Measurements from ENCODE around the gene TMEM200A. TPM values are rescaled to one million over a fixed set of nuclear protein-coding genes. Genes with fewer than 3 reads are reported as not detected.
A peak's percentile ranks its signal among the peaks of the same experiment; 100 is the strongest.

Gene TMEM200A
- total RNA-seq, 2 donors from 2014 or later: 2.2 to 4.9 TPM

DNA sequence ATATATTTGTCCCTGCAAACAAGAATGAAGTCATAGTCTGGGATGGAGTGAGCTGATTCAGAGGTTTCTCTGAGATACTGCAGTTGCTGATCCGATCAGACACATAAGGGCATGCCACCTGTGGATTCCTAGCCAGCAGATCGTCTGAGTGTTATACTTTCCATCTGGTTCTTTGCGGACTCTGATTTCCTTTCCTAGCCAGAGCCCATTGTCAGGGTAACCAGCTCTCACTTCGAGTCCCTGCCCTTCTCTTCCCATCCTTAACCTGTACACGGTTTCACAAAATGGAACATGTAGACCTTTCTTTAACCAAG is 100.9 kb downstream of the TMEM200A start:
- H3K9me3 Mint-ChIP-seq: peaks cover 4% of the 10 kb centered on the region
- peaks cover 6% of the 10 kb centered on the region for H3K4me1 Mint-ChIP-seq
- ATAC-seq (replicated peaks): no peak
- no peaks in the 10 kb centered on the region for H3K27me3 Mint-ChIP-seq
- no peak overlapping the region for H3K4me3 Mint-ChIP-seq
- no peaks in the 10 kb centered on the region for H3K36me3 Mint-ChIP-seq (ENCODE audit: low read depth)
- H3K27ac Mint-ChIP-seq: no peak overlapping the region

DNA sequence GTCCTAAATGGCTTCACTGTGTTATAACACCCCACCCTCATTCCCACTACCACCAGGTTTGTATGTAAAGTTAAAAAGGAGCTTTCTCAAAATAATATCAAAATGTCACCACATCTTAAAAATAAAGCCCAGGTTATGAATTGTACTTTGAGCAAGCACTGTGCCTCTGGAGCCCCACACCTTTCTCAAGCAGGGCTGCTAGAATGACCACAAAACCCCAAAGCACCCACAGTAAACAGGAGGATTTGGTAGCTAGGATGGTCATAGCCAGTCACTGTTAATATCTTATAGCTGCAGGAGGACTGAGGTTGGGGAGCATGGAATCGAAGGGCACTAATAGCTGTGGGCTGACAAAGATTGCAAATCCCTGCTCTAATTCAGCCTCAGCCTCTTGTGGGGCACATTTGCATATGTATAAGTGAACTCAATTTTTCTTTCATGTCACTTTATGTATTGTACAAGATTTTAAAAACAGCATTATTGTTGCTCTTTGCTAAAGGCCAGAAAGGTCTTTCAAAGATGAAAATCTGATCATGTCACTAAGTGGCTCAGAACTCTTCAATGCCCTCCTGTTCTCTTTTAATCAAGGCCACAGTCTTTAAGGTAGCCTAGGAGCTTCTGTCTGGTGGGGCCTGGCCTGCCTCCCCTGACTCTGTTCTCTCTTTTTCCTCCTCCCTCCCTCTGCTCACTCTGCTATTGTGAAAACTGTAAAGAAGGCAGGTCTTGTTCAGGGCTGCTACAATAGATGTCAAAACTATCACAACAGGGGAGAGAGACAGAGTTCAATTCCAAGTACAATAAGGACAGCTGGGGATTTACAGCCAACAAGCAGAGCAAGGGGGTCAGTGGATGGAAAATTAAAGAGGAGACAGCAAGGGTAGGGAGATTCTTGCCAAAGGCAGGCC is 101.6 kb downstream of the TMEM200A start:
- no peak overlapping the region for H3K4me3 Mint-ChIP-seq
- ATAC-seq (replicated peaks): peak; percentile 53
- H3K27me3 Mint-ChIP-seq: no peaks in the 10 kb centered on the region
- peaks cover 4% of the 10 kb centered on the region for H3K9me3 Mint-ChIP-seq
- H3K36me3 Mint-ChIP-seq (ENCODE audit: low read depth): no peaks in the 10 kb centered on the region
- H3K27ac Mint-ChIP-seq: peak overlapping the region; percentile 42
- peaks cover 4% of the 10 kb centered on the region for H3K4me1 Mint-ChIP-seq

DNA sequence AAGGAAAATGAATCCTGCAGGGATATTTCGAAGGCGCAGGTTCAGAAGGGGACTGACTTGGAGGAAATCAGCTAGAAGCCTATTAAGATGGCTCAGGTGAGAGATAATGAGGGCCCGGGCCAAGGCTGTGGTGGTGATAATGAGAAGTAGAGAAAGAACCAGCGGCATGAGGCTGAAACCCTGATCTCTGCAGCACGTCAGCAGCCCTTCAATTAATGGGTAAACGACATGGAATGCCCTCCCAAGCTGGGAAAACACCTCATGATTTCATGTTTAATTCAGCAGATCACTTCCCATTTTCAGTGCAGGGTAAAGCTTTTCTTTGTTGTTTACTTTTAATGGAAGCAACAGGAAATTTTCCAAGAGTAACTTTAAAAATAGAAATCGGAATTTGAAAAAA is 104.9 kb downstream of the TMEM200A start:
- no peak overlapping the region for H3K4me3 Mint-ChIP-seq
- H3K9me3 Mint-ChIP-seq: no peaks in the 10 kb centered on the region
- no peaks in the 10 kb centered on the region for H3K27me3 Mint-ChIP-seq
- no peaks in the 10 kb centered on the region for H3K36me3 Mint-ChIP-seq (ENCODE audit: low read depth)
- H3K27ac Mint-ChIP-seq: no peak overlapping the region
- ATAC-seq (replicated peaks): no peak
- H3K4me1 Mint-ChIP-seq: peaks cover 6% of the 10 kb centered on the region

DNA sequence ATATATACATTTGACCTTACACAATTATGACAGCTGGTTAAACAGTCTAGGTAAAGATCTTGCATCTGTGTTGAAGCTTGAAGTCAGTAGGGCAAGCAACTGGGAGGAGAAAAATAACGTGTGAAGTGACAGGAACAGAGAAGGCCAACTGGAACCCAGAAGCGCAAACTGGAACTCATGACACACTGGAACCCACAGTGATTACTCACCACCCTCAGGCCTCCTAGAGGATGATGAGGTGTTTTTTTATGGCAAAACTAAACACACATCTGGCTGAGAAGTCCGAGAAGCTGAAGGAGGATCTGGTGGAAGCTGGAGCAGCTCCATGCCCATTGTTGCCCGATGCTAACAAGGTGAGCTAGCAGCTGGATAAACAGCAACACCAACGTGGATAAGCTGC is 108.1 kb downstream of the TMEM200A start:
- H3K36me3 Mint-ChIP-seq (ENCODE audit: low read depth): no peaks in the 10 kb centered on the region
- H3K9me3 Mint-ChIP-seq: no peaks in the 10 kb centered on the region
- H3K4me1 Mint-ChIP-seq: peaks cover 6% of the 10 kb centered on the region
- H3K4me3 Mint-ChIP-seq: peak overlapping the region; percentile 12
- no peaks in the 10 kb centered on the region for H3K27me3 Mint-ChIP-seq
- H3K27ac Mint-ChIP-seq: peak overlapping the region; percentile 45
- peak; percentile 98 for ATAC-seq (replicated peaks)

DNA sequence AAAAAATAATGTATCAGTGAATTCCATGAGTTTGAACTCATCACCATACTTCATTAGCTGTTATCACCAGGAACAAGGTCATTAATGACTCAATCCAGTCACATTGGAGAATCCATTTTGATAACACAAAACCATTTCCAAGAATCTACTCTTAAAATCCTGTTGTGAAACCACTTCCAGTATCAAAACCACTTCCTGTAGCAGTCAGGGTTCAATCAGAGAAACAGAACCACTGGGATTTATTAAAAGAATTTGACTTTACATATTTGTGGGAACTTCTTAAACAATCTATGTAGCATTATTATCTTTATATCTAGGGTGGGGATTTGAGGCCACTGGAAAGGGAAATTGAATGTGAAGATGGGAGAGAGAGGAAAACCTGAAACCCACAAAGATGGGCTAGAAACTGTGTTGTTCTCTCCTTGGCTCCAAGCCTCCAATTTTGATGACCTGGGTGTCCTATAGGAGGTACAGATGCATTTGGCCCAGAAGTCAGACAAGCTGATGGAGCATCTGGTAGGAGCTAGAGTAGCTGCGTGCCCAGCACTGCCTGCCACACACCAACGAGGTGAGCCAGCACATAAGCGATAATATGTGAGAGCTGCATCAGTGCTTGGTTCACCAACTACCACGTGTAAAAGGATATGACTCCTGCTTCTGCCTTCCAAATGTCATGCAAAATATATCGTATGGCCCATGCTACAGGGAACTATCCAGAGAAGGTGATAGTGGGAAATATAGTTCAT is 117.0 kb downstream of the TMEM200A start:
- Mint-ChIP-seq H3K9me3 (peaks cover 3% of the 10 kb centered on the region), H3K27ac (no peak overlapping the region), H3K4me3 (no peak overlapping the region), H3K4me1 (peaks cover 12% of the 10 kb centered on the region), H3K27me3 (no peaks in the 10 kb centered on the region), H3K36me3 (ENCODE audit: low read depth) (no peaks in the 10 kb centered on the region)
- no peak for ATAC-seq (replicated peaks)

DNA sequence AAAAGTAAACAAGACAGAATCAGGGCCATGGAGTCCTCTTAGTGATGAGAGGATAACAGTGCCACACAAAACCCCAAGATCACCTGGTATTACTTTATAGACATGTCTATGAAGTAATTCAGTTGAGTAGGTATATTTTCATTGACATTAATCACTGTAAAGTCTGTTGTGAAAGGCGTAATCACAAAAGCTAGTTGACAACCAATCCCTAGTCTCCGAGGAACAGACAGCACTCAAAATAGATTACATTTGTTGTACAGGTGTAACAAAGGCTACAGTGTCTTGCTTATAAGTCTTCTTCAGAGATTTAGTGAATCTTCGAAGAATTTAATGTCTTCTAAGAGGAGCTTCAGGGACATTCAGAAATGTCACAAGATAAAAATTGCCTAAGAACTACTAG is 120.1 kb downstream of the TMEM200A start:
- H3K27ac Mint-ChIP-seq: no peak overlapping the region
- no peaks in the 10 kb centered on the region for H3K27me3 Mint-ChIP-seq
- no peaks in the 10 kb centered on the region for H3K36me3 Mint-ChIP-seq (ENCODE audit: low read depth)
- no peak for ATAC-seq (replicated peaks)
- H3K4me3 Mint-ChIP-seq: no peak overlapping the region
- peaks cover 15% of the 10 kb centered on the region for H3K4me1 Mint-ChIP-seq
- peaks cover 3% of the 10 kb centered on the region for H3K9me3 Mint-ChIP-seq

DNA sequence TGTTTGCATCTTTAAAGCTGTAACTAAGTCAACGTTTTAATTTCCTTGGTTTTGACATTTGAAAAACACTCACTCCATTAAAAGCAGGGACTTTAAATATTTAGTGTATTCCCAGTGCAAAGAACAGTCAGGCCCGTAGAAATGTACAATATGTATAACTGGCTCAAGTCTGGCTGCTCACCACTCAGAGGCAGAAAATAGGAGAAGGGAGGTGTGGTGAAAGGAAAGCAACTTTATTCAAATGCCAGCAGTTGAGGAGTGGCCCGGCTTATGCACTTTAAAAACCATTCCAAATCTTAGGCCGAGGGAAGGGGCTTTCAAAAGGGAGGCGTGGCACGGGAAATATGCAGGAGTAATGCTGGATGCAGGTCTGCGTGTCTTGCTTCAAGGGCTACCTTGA is 120.6 kb downstream of the TMEM200A start:
- peaks cover 3% of the 10 kb centered on the region for H3K9me3 Mint-ChIP-seq

DNA sequence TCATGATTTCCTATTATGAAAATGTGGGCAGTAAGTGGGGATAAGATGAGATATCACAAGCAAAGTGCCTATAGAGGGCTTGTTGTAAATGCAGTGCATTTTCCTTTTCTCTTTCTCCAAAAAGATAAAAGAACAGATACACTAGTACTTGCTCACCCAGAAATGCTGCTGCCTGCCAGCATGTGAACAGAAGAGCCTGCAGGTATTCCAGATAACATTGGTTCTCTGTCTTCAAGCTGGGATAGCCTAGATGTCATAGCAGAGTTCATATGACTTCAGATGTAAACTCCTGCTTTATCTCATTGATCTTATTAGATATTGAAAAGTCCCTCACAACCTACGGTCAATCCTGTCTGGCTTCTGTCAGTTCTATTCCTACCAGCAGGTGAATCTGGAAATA is 123.7 kb downstream of the TMEM200A start:
- H3K27me3 Mint-ChIP-seq: no peaks in the 10 kb centered on the region
- no peak for ATAC-seq (replicated peaks)
- H3K9me3 Mint-ChIP-seq: no peaks in the 10 kb centered on the region
- no peaks in the 10 kb centered on the region for H3K36me3 Mint-ChIP-seq (ENCODE audit: low read depth)
- H3K4me3 Mint-ChIP-seq: no peak overlapping the region
- peaks cover 4% of the 10 kb centered on the region for H3K4me1 Mint-ChIP-seq
- H3K27ac Mint-ChIP-seq: no peak overlapping the region

More for the DNA sequence above, 120.6 kb downstream of the TMEM200A start:
- Mint-ChIP-seq H3K27ac (no peak overlapping the region), H3K36me3 (ENCODE audit: low read depth) (no peaks in the 10 kb centered on the region), H3K27me3 (no peaks in the 10 kb centered on the region), H3K4me3 (no peak overlapping the region), H3K4me1 (peaks cover 15% of the 10 kb centered on the region)
- no peak for ATAC-seq (replicated peaks)

Other genes starting within 250 kb of the TMEM200A start
- gene SAMD3, start 143.1 kb upstream of the TMEM200A start, total RNA-seq: 1 to 10 TPM; 1.4 to 1.5 TPM

Measured in activated T-helper 17 cell treated with anti-CD3 and anti-CD28 coated beads, Interleukin-2, amount 50 U/mL, for 72 hours (primary cell).